Ovary (tissue), 3 donors: ENCODE measurements around the gene TMEM54.

Experiments
- CTCF ChIP-seq, 3 donors: fragments of 450-650 bp in 2 of 3; fragments of 200-600 bp in 1 of 3; IDR thresholded peaks; one replicate each; pipeline versions ENCODE4 v1.5.1 to v1.8.0; 2016 to 2022; ENCODE audit warnings: antibody characterized with exemption in 3 of 3, mild to moderate bottlenecking in 1 of 3
- POLR2A ChIP-seq: fragments of 450-650 bp; IDR thresholded peaks from one replicate; pipeline ENCODE4 v1.6.1; 2017; ENCODE audit warnings: antibody characterized with exemption, mild to moderate bottlenecking, moderate library complexity
- donor health status: DM: no; HTN: no; CAD: no.

DNA sequence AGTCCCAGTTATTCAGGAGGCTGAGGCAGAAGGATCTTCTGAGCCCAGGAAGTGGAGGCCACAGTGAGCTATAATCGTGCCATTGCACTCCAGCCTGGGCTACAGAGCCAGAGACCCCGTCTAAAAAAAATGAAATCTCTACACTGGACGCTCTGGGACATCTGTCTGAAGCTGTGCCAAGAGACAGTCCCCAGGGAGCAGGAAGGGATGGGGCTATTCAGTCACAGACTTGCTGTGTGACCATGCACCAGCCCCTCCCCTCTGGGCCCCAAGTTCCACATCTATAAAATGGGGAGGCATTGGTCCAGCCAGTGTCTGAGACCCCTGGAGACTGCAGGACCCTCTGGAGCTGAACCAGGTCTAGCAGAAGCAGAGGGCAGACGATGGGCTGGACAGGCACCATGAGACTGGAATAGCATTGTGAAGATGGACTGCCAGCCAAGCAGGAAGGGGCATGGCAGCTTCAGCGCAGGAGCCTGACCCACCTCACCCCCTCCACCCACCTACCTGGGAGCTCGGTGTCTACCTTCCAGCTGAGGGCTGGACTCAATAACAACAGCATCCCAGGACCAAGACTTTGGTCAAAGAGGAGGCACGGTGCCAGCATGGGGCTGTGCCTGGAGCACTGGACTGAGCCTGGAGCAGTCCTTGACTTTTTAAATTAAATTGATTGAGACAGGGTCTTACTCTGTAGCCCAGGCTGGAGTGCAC lies 1.4 kb downstream of the TMEM54 start:
- TF ChIP-seq POLR2A, result no peak
- no peak for TF ChIP-seq CTCF (IDR thresholded peaks at IDR 0.05)
